SK-N-SH (cell line): ENCODE data around the gene DLG2.

Experiments
- CHD2 ChIP-seq: fragments of 150-350 bp; IDR thresholded peaks from 2 replicates; pipeline ENCODE4 v1.6.1; 2018; ENCODE audit warnings: low read length; ENCODE audit not compliant: partially characterized antibody
- CTCF ChIP-seq: fragments of 200-600 bp; sonication (generic); IDR thresholded peaks from 2 replicates; pipeline ENCODE4 v1.6.1; 2017; ENCODE audit warnings: antibody characterized with exemption, mild to moderate bottlenecking, moderate library complexity
- EP300 ChIP-seq, 2 experiments: IDR thresholded peaks; 2 replicates each; pipeline versions ENCODE4 v1.4.0 to v1.6.1; 2012; ENCODE audit warnings: borderline replicate concordance in 1 of 2, low read depth in 1 of 2, low read length in 1 of 2
- JUND ChIP-seq: IDR thresholded peaks from 2 replicates; pipeline ENCODE4 v1.4.0; 2012
- NRF1 ChIP-seq: IDR thresholded peaks from 2 replicates; pipeline ENCODE4 v1.6.1; 2012; ENCODE audit warnings: low read depth, mild to moderate bottlenecking, low read length
- POLR2AphosphoS5 ChIP-seq: IDR thresholded peaks from 2 replicates; pipeline ENCODE4 v1.6.1; 2012; ENCODE audit warnings: low read depth, low read length
- REST ChIP-seq: IDR thresholded peaks from 2 replicates; pipeline ENCODE4 v1.6.1; 2012; ENCODE audit warnings: mild to moderate bottlenecking, low read depth, low read length, moderate library complexity
- TEAD4 ChIP-seq: IDR thresholded peaks from 2 replicates; pipeline ENCODE4 v1.4.0; 2012; ENCODE audit warnings: mild to moderate bottlenecking, borderline replicate concordance; ENCODE audit not compliant: insufficient read depth
- YY1 ChIP-seq: IDR thresholded peaks from 2 replicates; pipeline ENCODE4 v1.4.0; 2012; ENCODE audit warnings: low read depth, mild to moderate bottlenecking

- TF ChIP-seq CHD2 (no peak), NRF1 (no peak), YY1 (no peak), CTCF (no peak), TEAD4 (no peak), JUND (no peak), POLR2AphosphoS5 (no peak), REST (no peak), EP300 (IDR thresholded peaks at IDR 0.05; ENCODE audit: borderline replicate concordance in 1 of 2, low read depth in 1 of 2, low read length in 1 of 2) (no peak)
Measured at GRCh38 chr11:84612645-84613044, 1014.5 kb downstream of the DLG2 start.
